Gastrocnemius medialis (tissue), 4 donors: ENCODE measurements around the gene DSC2.

Source experiments
- POLR2A ChIP-seq, 2 donors: fragments of 450-650 bp; IDR thresholded peaks; one replicate each; pipeline ENCODE4 v1.6.1; 2017; ENCODE audit warnings: antibody characterized with exemption in 2 of 2, mild to moderate bottlenecking in 2 of 2, moderate library complexity in 2 of 2
- TF ChIP-seq, protein P1 (sequence below), 5 experiments: fragments of 450-650 bp in 3 of 5; fragments of 200-600 bp in 2 of 5; sonication (generic) in 2 of 5; IDR thresholded peaks in 4 of 5; conservative IDR thresholded peaks in 1 of 5; 1 replicate in 4 of 5; 2 replicates in 1 of 5; pipeline ENCODE4 v1.5.1; 2016 to 2019; ENCODE audit warnings: antibody characterized with exemption in 5 of 5, mild to moderate bottlenecking in 3 of 5, moderate library complexity in 3 of 5

- TF ChIP-seq, protein P1, sequence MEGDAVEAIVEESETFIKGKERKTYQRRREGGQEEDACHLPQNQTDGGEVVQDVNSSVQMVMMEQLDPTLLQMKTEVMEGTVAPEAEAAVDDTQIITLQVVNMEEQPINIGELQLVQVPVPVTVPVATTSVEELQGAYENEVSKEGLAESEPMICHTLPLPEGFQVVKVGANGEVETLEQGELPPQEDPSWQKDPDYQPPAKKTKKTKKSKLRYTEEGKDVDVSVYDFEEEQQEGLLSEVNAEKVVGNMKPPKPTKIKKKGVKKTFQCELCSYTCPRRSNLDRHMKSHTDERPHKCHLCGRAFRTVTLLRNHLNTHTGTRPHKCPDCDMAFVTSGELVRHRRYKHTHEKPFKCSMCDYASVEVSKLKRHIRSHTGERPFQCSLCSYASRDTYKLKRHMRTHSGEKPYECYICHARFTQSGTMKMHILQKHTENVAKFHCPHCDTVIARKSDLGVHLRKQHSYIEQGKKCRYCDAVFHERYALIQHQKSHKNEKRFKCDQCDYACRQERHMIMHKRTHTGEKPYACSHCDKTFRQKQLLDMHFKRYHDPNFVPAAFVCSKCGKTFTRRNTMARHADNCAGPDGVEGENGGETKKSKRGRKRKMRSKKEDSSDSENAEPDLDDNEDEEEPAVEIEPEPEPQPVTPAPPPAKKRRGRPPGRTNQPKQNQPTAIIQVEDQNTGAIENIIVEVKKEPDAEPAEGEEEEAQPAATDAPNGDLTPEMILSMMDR (IDR thresholded peaks at IDR 0.05 in 4 of 5, conservative IDR thresholded peaks at IDR 0.05 in 1 of 5) = no peak
- no peak for TF ChIP-seq POLR2A (IDR thresholded peaks at IDR 0.05)
These were observed 38.1 kb downstream of the DSC2 start for GRCh38 chr18:31064130-31064529.
